ENCODE data around the gene DPYD. TPM values are rescaled to one million over a fixed set of nuclear protein-coding genes. Genes with fewer than 3 reads are reported as not detected.

DPYD gene
- total and polyA plus RNA-seq, 9 donors, result 17.2 to 45.9 (median 38.7) TPM

DNA sequence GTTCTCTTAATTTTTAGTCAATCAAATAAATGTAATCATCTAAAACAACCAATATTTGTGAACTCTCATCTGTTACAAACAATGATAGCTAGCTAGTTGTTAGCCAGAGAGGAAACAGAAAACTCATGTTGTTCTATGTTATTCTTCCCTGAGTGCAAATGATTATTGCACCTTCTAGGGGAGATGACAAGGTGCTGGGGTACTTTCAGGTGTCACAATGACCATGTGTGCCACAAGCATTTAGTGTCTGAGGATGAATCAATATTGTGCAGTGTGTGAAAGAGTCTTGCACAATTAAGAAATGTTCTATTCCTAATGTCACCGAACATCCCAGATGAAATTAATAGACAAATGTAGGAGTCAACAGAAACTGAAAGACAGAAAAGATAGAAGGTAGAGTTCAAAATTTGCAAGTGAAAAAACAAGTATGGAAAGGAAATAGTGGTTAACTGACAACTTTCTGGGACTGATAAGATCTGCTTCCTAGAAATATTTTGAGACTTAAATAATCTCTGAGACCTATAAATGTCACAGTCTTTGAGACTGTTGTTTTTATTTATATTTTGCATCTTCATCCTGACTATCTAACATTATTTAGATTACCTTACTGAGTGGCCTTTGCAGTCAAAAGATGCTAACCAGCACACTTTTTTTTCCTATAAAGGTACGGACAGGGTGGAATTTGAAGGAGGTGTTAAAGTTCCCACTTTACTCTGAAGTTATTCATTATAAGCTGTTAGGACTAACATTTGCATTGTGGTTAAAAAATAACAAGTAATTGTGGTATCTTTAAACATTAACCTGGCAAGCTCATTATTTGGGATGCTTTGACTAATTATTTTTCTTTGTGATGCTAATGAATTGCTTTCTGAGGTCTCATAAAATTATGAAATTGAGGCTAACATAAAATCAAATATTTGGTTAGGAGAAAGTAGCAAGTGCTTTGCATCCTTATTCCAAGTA is 21.6 kb upstream of the DPYD start:
- H3K27me3 ChIP-seq, result no peaks in the 10 kb centered on the region
- no peaks in the 10 kb centered on the region for H3K36me3 ChIP-seq
- H3K27ac ChIP-seq, result no peak overlapping the region
- H3K4me1 ChIP-seq (ENCODE audit: insufficient read depth), result no peaks in the 10 kb centered on the region
- intact Hi-C loops (cut with DNase I), result no loop called here
- no peaks in the 10 kb centered on the region for H3K9me3 ChIP-seq
- 68 to 76% (median 68%) methylated on average over 2 of the region's 2 CpGs for WGBS, 3 donors
- no peak for DNase-seq
- TF ChIP-seq, protein P1, sequence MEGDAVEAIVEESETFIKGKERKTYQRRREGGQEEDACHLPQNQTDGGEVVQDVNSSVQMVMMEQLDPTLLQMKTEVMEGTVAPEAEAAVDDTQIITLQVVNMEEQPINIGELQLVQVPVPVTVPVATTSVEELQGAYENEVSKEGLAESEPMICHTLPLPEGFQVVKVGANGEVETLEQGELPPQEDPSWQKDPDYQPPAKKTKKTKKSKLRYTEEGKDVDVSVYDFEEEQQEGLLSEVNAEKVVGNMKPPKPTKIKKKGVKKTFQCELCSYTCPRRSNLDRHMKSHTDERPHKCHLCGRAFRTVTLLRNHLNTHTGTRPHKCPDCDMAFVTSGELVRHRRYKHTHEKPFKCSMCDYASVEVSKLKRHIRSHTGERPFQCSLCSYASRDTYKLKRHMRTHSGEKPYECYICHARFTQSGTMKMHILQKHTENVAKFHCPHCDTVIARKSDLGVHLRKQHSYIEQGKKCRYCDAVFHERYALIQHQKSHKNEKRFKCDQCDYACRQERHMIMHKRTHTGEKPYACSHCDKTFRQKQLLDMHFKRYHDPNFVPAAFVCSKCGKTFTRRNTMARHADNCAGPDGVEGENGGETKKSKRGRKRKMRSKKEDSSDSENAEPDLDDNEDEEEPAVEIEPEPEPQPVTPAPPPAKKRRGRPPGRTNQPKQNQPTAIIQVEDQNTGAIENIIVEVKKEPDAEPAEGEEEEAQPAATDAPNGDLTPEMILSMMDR (IDR thresholded peaks at IDR 0.05), result no peak
- no peak for TF ChIP-seq POLR2A (IDR thresholded peaks at IDR 0.05)
- no peak overlapping the region for H3K4me3 ChIP-seq

DNA sequence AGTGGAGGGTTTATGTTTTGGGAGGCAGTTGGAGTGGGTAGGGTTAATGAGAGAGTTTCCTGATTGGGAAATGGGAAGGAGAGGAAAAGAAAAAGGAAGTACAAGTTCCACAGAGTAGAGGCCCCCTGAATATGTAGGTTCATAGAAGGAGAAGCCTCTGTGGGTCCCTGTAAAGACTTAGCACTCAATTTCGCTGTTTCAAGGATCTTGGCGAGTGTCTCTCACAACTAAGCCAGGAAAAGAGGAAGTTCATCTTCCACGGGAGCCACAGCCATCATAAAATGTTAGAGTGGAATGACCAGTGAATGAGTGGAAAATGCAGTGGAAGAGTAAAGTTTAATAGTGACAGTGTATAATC is 17.4 kb upstream of the DPYD start:
- H3K27me3 ChIP-seq, result no peaks in the 10 kb centered on the region
- no peak for TF ChIP-seq POLR2A (IDR thresholded peaks at IDR 0.05)
- H3K9me3 ChIP-seq, result no peaks in the 10 kb centered on the region
- no peaks in the 10 kb centered on the region for H3K4me1 ChIP-seq (ENCODE audit: insufficient read depth)
- H3K27ac ChIP-seq, result no peak overlapping the region
- 64 to 78% (median 70%) methylated on average over 3 of the region's 3 CpGs for WGBS, 3 donors
- no peaks in the 10 kb centered on the region for H3K36me3 ChIP-seq
- DNase-seq, result no peak
- intact Hi-C loops (cut with DNase I), result no loop called here
- no peak overlapping the region for H3K4me3 ChIP-seq

DNA sequence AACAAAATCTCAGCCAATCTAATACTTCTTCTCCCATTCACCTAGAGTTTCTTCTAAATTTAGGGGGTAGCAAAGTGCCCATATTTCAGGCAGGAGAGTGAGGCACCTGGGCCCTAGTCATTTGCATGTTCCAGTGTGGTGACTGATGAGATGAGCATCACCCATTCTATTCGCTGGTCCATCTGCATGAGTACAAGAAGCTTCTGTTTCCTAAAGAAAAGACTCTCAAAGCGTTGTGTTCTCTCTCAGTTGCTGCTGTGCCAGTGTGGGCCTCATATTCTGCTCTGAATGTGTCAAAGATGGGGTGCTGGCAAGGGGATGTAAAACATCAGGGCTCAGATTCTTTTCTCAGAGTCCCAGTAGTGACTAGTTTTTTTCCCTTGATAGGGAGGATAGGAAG is 16.1 kb upstream of the DPYD start:
- H3K4me1 ChIP-seq (ENCODE audit: insufficient read depth), result no peaks in the 10 kb centered on the region
- H3K9me3 ChIP-seq, result no peaks in the 10 kb centered on the region
- DNase-seq, result no peak
- no peak overlapping the region for H3K27ac ChIP-seq
- intact Hi-C loops (cut with DNase I), result no loop called here
- no peaks in the 10 kb centered on the region for H3K27me3 ChIP-seq
- TF ChIP-seq EP300 (IDR thresholded peaks at IDR 0.05) (no peak), POLR2A (IDR thresholded peaks at IDR 0.05) (no peak)
- TF ChIP-seq, protein P1 (IDR thresholded peaks at IDR 0.05), result no peak
- H3K36me3 ChIP-seq, result no peaks in the 10 kb centered on the region
- 77 to 81% (median 81%) methylated on average over 2 of the region's 2 CpGs for WGBS, 3 donors
- no peak overlapping the region for H3K4me3 ChIP-seq

DNA sequence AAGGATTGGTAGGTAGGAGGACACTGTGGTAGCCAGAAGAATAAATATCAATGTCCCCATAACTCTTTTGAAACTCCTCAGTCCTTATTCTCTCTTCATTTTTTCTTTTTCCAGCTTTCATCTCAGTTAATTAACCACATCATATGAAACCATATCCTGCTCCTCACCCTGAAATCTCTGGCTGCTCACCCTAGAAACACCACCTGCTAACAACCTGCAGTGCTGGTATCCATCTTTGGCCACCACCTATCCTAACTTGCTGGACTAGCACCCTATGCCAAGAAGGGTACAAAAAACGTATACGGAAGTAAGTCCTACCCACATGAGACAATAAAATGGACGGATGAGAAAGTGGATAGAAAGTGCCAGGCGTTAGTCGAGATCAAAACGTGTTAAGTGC is 13.7 kb upstream of the DPYD start:
- 85 to 89% (median 87%) methylated on average over 6 of the region's 6 CpGs for WGBS, 3 donors

More for the DNA sequence above, 13.7 kb upstream of the DPYD start:
- no peak overlapping the region for H3K27ac ChIP-seq
- H3K4me1 ChIP-seq (ENCODE audit: insufficient read depth), result no peaks in the 10 kb centered on the region
- DNase-seq, result no peak
- H3K9me3 ChIP-seq, result no peaks in the 10 kb centered on the region
- H3K27me3 ChIP-seq, result no peaks in the 10 kb centered on the region
- TF ChIP-seq, protein P1 (IDR thresholded peaks at IDR 0.05), result no peak
- TF ChIP-seq EP300 (IDR thresholded peaks at IDR 0.05), result no peak
- TF ChIP-seq POLR2A (IDR thresholded peaks at IDR 0.05), result no peak
- H3K36me3 ChIP-seq, result no peaks in the 10 kb centered on the region
- intact Hi-C loops (cut with DNase I), result no loop called here
- no peak overlapping the region for H3K4me3 ChIP-seq

Data from ovary (tissue), 9 donors.